ENCODE results near the gene PDSS2.

The PDSS2 gene

DNA sequence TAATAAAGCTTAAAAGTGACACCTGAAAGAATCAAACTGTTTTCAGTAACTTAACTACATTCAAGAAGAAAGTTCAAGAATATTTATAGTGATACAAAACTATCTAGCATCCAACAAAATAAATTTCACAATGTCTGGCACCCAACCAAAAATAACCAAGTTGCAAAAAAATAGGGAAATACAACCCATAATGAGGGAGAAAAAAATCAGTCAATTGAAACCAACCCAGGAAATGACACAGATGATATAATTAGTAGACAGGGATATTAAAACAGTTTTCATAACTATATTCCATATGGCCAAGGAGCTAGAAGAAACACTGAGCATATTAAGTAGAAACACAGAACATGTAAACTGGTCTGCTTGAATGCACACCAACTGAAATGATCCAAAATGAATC lies 223.9 kb downstream of the PDSS2 start:
- Histone ChIP-seq H3K9me3 (ENCODE audit: control insufficient read depth, low read length) (no peaks in the 10 kb centered on the region), H3K36me3 (ENCODE audit: control insufficient read depth, insufficient read depth, low read length) (no peaks in the 10 kb centered on the region), H3K4me1 (ENCODE audit: control insufficient read depth, insufficient read depth, low read length) (no peaks in the 10 kb centered on the region), H3K9ac (ENCODE audit: low read length) (no peak overlapping the region), H3K4me3 (ENCODE audit: low read length) (no peak overlapping the region), H3K27me3 (ENCODE audit: control insufficient read depth, insufficient read depth, low read length) (no peaks in the 10 kb centered on the region)

GRCh38 chr6:107235007-107235406 lies 224.4 kb downstream of the PDSS2 start:
- no peak overlapping the region for H3K4me3 ChIP-seq (ENCODE audit: low read length)
- no peaks in the 10 kb centered on the region for H3K27me3 ChIP-seq (ENCODE audit: control insufficient read depth, insufficient read depth, low read length)
- H3K36me3 ChIP-seq (ENCODE audit: control insufficient read depth, insufficient read depth, low read length): no peaks in the 10 kb centered on the region
- no peaks in the 10 kb centered on the region for H3K4me1 ChIP-seq (ENCODE audit: control insufficient read depth, insufficient read depth, low read length)
- no peaks in the 10 kb centered on the region for H3K9me3 ChIP-seq (ENCODE audit: control insufficient read depth, low read length)
- no peak overlapping the region for H3K9ac ChIP-seq (ENCODE audit: low read length)

DNA sequence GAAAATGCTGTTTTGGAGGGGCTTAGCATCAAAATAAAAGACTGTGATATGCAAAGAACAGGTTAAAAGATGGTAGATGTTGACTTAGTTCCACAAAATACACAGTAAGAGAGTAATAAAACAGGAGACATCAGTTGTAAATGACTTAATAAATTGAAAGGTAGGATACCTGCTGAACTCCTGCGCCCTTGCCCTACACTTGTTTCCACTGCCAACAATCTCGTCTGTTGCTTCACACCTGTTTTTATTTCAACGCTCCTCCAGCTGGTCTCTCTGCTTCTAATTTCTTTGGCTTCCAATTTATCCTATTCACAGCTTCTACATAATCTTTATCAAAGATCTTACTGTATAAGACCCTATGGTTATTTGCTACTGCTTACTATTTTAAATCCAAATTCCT lies 228.1 kb downstream of the PDSS2 start:
- no peak overlapping the region for H3K9ac ChIP-seq (ENCODE audit: low read length)
- H3K36me3 ChIP-seq (ENCODE audit: control insufficient read depth, insufficient read depth, low read length): no peaks in the 10 kb centered on the region
- H3K27me3 ChIP-seq (ENCODE audit: control insufficient read depth, insufficient read depth, low read length): no peaks in the 10 kb centered on the region
- H3K4me3 ChIP-seq (ENCODE audit: low read length): no peak overlapping the region
- no peaks in the 10 kb centered on the region for H3K9me3 ChIP-seq (ENCODE audit: control insufficient read depth, low read length)
- no peaks in the 10 kb centered on the region for H3K4me1 ChIP-seq (ENCODE audit: control insufficient read depth, insufficient read depth, low read length)

GRCh38 chr6:107230448-107230847 lies 228.9 kb downstream of the PDSS2 start:
- no peaks in the 10 kb centered on the region for H3K27me3 ChIP-seq (ENCODE audit: control insufficient read depth, insufficient read depth, low read length)
- H3K9ac ChIP-seq (ENCODE audit: low read length): no peak overlapping the region
- H3K36me3 ChIP-seq (ENCODE audit: control insufficient read depth, insufficient read depth, low read length): no peaks in the 10 kb centered on the region
- no peaks in the 10 kb centered on the region for H3K9me3 ChIP-seq (ENCODE audit: control insufficient read depth, low read length)
- H3K4me1 ChIP-seq (ENCODE audit: control insufficient read depth, insufficient read depth, low read length): no peaks in the 10 kb centered on the region
- H3K4me3 ChIP-seq (ENCODE audit: low read length): no peak overlapping the region

- Histone ChIP-seq H3K9ac (ENCODE audit: low read length) (no peak overlapping the region), H3K4me3 (ENCODE audit: low read length) (no peak overlapping the region), H3K9me3 (ENCODE audit: control insufficient read depth, low read length) (no peaks in the 10 kb centered on the region), H3K36me3 (ENCODE audit: control insufficient read depth, insufficient read depth, low read length) (no peaks in the 10 kb centered on the region), H3K27me3 (ENCODE audit: control insufficient read depth, insufficient read depth, low read length) (no peaks in the 10 kb centered on the region), H3K4me1 (ENCODE audit: control insufficient read depth, insufficient read depth, low read length) (no peaks in the 10 kb centered on the region)
Observed at GRCh38 chr6:107230024-107230423, 229.3 kb downstream of the PDSS2 start.

GRCh38 chr6:107228754-107229153 lies 230.6 kb downstream of the PDSS2 start:
- no peak overlapping the region for H3K4me3 ChIP-seq (ENCODE audit: low read length)
- no peaks in the 10 kb centered on the region for H3K9me3 ChIP-seq (ENCODE audit: control insufficient read depth, low read length)
- H3K27me3 ChIP-seq (ENCODE audit: control insufficient read depth, insufficient read depth, low read length): no peaks in the 10 kb centered on the region
- H3K9ac ChIP-seq (ENCODE audit: low read length): no peak overlapping the region
- H3K4me1 ChIP-seq (ENCODE audit: control insufficient read depth, insufficient read depth, low read length): no peaks in the 10 kb centered on the region
- no peaks in the 10 kb centered on the region for H3K36me3 ChIP-seq (ENCODE audit: control insufficient read depth, insufficient read depth, low read length)

DNA sequence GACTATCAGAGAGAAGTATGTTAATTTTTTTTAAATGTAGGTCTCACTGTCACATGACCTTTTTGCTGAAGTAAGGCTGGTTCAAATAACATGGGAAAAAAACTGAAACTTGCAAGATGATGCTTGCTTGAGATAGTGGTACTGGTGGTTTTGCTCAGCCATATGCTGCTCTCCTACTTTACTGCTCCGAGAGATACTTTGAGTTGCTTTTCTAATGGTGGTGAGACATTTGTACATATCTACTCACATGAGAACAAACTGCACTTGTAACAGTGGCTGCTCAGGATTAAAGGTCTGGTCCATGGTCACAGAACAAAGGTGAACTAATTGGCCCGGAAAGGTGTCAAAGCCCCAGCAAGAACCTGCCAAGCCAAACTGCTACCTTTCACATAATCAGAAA lies 237.8 kb downstream of the PDSS2 start:
- Histone ChIP-seq H3K4me1 (ENCODE audit: control insufficient read depth, insufficient read depth, low read length) (no peaks in the 10 kb centered on the region), H3K9ac (ENCODE audit: low read length) (no peak overlapping the region), H3K4me3 (ENCODE audit: low read length) (no peak overlapping the region), H3K9me3 (ENCODE audit: control insufficient read depth, low read length) (no peaks in the 10 kb centered on the region), H3K36me3 (ENCODE audit: control insufficient read depth, insufficient read depth, low read length) (no peaks in the 10 kb centered on the region), H3K27me3 (ENCODE audit: control insufficient read depth, insufficient read depth, low read length) (no peaks in the 10 kb centered on the region)

DNA sequence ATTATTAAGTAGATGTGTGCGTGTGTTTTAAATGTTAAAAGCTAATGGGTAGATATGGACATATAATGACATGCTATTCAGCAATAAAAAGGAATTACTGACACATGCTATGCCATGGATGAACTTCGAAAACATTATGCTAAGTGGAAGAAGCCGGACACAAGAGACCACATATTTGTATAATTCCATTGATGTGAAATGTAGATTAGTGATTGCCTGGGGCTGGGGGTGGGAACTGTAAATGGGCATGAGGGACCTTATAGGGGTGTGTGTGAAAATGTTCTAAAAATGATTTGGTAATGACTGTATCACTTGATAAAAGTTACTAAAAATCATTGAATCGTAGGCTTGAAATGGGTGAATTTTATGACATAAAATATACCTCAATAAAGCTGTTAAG lies 239.5 kb downstream of the PDSS2 start:
- H3K4me1 ChIP-seq (ENCODE audit: control insufficient read depth, insufficient read depth, low read length): no peaks in the 10 kb centered on the region
- no peaks in the 10 kb centered on the region for H3K9me3 ChIP-seq (ENCODE audit: control insufficient read depth, low read length)
- H3K4me3 ChIP-seq (ENCODE audit: low read length): no peak overlapping the region
- H3K36me3 ChIP-seq (ENCODE audit: control insufficient read depth, insufficient read depth, low read length): no peaks in the 10 kb centered on the region
- no peaks in the 10 kb centered on the region for H3K27me3 ChIP-seq (ENCODE audit: control insufficient read depth, insufficient read depth, low read length)
- no peak overlapping the region for H3K9ac ChIP-seq (ENCODE audit: low read length)

GRCh38 chr6:107218142-107218541 lies 241.2 kb downstream of the PDSS2 start:
- H3K9ac ChIP-seq (ENCODE audit: low read length): no peak overlapping the region
- H3K36me3 ChIP-seq (ENCODE audit: control insufficient read depth, insufficient read depth, low read length): no peaks in the 10 kb centered on the region
- H3K27me3 ChIP-seq (ENCODE audit: control insufficient read depth, insufficient read depth, low read length): no peaks in the 10 kb centered on the region
- H3K4me3 ChIP-seq (ENCODE audit: low read length): no peak overlapping the region
- H3K4me1 ChIP-seq (ENCODE audit: control insufficient read depth, insufficient read depth, low read length): no peaks in the 10 kb centered on the region
- H3K9me3 ChIP-seq (ENCODE audit: control insufficient read depth, low read length): no peaks in the 10 kb centered on the region

DNA sequence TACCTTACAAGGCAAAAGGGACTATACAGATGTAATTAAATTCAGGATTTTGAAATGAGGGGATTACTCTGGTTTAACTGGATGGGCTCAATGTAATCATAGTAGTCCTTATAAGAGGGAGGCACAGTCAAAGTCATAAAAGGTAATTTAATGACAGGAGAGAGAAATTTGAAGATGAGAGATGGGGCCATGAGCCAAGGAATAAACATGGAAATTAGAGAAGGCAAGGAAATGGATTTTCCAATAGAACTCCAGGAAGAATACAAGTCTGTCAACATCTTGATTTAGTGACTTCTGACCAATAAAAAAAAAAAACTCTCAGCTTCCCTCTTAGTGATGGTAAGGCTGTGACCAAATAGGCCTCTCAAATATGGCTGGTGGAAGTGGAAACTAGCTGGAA lies 242.1 kb downstream of the PDSS2 start:
- no peak overlapping the region for H3K4me3 ChIP-seq (ENCODE audit: low read length)
- H3K27me3 ChIP-seq (ENCODE audit: control insufficient read depth, insufficient read depth, low read length): no peaks in the 10 kb centered on the region
- no peaks in the 10 kb centered on the region for H3K9me3 ChIP-seq (ENCODE audit: control insufficient read depth, low read length)
- no peaks in the 10 kb centered on the region for H3K36me3 ChIP-seq (ENCODE audit: control insufficient read depth, insufficient read depth, low read length)
- H3K4me1 ChIP-seq (ENCODE audit: control insufficient read depth, insufficient read depth, low read length): no peaks in the 10 kb centered on the region
- no peak overlapping the region for H3K9ac ChIP-seq (ENCODE audit: low read length)

GRCh38 chr6:107216197-107216933 lies 243.0 kb downstream of the PDSS2 start:
- H3K9ac ChIP-seq (ENCODE audit: low read length): no peak overlapping the region
- H3K36me3 ChIP-seq (ENCODE audit: control insufficient read depth, insufficient read depth, low read length): no peaks in the 10 kb centered on the region
- no peak overlapping the region for H3K4me3 ChIP-seq (ENCODE audit: low read length)
- H3K4me1 ChIP-seq (ENCODE audit: control insufficient read depth, insufficient read depth, low read length): peaks cover 4% of the 10 kb centered on the region
- H3K9me3 ChIP-seq (ENCODE audit: control insufficient read depth, low read length): no peaks in the 10 kb centered on the region
- H3K27me3 ChIP-seq (ENCODE audit: control insufficient read depth, insufficient read depth, low read length): no peaks in the 10 kb centered on the region

GRCh38 chr6:107215334-107215733 lies 244.0 kb downstream of the PDSS2 start:
- Histone ChIP-seq H3K9me3 (ENCODE audit: control insufficient read depth, low read length) (no peaks in the 10 kb centered on the region), H3K9ac (ENCODE audit: low read length) (no peak overlapping the region), H3K4me3 (ENCODE audit: low read length) (no peak overlapping the region), H3K27me3 (ENCODE audit: control insufficient read depth, insufficient read depth, low read length) (no peaks in the 10 kb centered on the region), H3K36me3 (ENCODE audit: control insufficient read depth, insufficient read depth, low read length) (no peaks in the 10 kb centered on the region), H3K4me1 (ENCODE audit: control insufficient read depth, insufficient read depth, low read length) (peaks cover 4% of the 10 kb centered on the region)

GRCh38 chr6:107214655-107215054 lies 244.7 kb downstream of the PDSS2 start:
- Histone ChIP-seq H3K9ac (ENCODE audit: low read length) (no peak overlapping the region), H3K4me1 (ENCODE audit: control insufficient read depth, insufficient read depth, low read length) (peaks cover 4% of the 10 kb centered on the region), H3K9me3 (ENCODE audit: control insufficient read depth, low read length) (no peaks in the 10 kb centered on the region), H3K4me3 (ENCODE audit: low read length) (no peak overlapping the region), H3K36me3 (ENCODE audit: control insufficient read depth, insufficient read depth, low read length) (no peaks in the 10 kb centered on the region), H3K27me3 (ENCODE audit: control insufficient read depth, insufficient read depth, low read length) (no peaks in the 10 kb centered on the region)
